ENCODE data around the gene RPL37.
"Not testable (repeated sequence)": the region's sequence is repeated elsewhere in the genome, so short reads cannot be mapped to it uniquely, and the experiment has no call there.

DNA sequence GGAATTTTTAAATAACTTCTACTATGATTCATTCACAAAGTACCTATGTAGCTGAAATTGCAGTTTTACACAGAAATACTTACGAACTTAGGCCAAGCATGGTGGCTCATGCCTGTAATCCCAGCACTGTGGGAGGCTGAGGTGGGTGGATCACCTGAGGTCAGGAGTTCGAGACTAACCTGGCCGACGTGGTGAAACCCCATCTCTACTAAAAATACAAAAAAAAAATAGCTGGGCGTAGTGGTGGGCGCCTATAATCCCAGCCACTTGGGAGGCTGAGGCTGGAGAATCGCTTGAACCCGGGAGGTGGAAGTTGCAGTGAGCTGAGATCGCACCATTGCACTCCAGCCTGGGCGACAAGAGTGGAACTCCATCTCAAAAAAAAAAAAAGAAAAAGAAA lies 42.3 kb downstream of the RPL37 start:
- not testable (repeated sequence) for TF ChIP-seq POLR2A, EP300, POLR2AphosphoS5 (IDR thresholded peaks at IDR 0.05)
- TF ChIP-seq, protein P1, sequence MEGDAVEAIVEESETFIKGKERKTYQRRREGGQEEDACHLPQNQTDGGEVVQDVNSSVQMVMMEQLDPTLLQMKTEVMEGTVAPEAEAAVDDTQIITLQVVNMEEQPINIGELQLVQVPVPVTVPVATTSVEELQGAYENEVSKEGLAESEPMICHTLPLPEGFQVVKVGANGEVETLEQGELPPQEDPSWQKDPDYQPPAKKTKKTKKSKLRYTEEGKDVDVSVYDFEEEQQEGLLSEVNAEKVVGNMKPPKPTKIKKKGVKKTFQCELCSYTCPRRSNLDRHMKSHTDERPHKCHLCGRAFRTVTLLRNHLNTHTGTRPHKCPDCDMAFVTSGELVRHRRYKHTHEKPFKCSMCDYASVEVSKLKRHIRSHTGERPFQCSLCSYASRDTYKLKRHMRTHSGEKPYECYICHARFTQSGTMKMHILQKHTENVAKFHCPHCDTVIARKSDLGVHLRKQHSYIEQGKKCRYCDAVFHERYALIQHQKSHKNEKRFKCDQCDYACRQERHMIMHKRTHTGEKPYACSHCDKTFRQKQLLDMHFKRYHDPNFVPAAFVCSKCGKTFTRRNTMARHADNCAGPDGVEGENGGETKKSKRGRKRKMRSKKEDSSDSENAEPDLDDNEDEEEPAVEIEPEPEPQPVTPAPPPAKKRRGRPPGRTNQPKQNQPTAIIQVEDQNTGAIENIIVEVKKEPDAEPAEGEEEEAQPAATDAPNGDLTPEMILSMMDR (IDR thresholded peaks at IDR 0.05), result not testable (repeated sequence)
